H54 (cell line): Measurements from ENCODE around the gene ZP2.
A peak's percentile ranks its signal among the peaks of the same experiment; 100 is the strongest.
"Not testable (repeated sequence)": the region's sequence is repeated elsewhere in the genome, so short reads cannot be mapped to it uniquely, and the experiment has no call there.

Experiments
- DNase-seq: peaks from one replicate; pipeline ENCODE4 v3.0.0; 2011; ENCODE audit warnings: low spot score, mixed read lengths; ENCODE audit not compliant: insufficient read length
- FAIRE-seq: peaks from 3 replicates; lab custom pipeline; 2011; peaks lifted over from hg19 to GRCh38; lab: Jason Lieb, UNC
- POLR2A ChIP-seq: IDR thresholded peaks from 2 replicates; pipeline ENCODE4 v1.6.1; 2011; ENCODE audit warnings: low read depth, mild to moderate bottlenecking, low read length

Gene ZP2

GRCh38 chr16:21169249-21169981, 42.0 kb downstream of the ZP2 start:
- TF ChIP-seq POLR2A, result no peak
- DNase-seq (no peak), FAIRE-seq (no peak)

- FAIRE-seq, result no peak
- no peak for TF ChIP-seq POLR2A
- DNase-seq, result no peak
These were observed 43.3 kb downstream of the ZP2 start for GRCh38 chr16:21167929-21168602.

GRCh38 chr16:21167360-21167759, 44.0 kb downstream of the ZP2 start:
- TF ChIP-seq POLR2A, result no peak

GRCh38 chr16:21166561-21166961, 44.8 kb downstream of the ZP2 start:
- FAIRE-seq, result peak; percentile 27
- no peak for TF ChIP-seq POLR2A
- peak; percentile 66 for DNase-seq

More at GRCh38 chr16:21167360-21167759, 44.0 kb downstream of the ZP2 start:
- DNase-seq (peak; percentile 52), FAIRE-seq (peak; percentile 91)

- FAIRE-seq (no peak), DNase-seq (no peak)
- TF ChIP-seq POLR2A, result no peak
These were observed 46.7 kb downstream of the ZP2 start for GRCh38 chr16:21164521-21165168.

- DNase-seq (no peak), FAIRE-seq (no peak)
- no peak for TF ChIP-seq POLR2A
These were observed 47.8 kb downstream of the ZP2 start for GRCh38 chr16:21163576-21163975.

GRCh38 chr16:21162661-21163151, 48.7 kb downstream of the ZP2 start:
- DNase-seq (no peak), FAIRE-seq (no peak)
- no peak for TF ChIP-seq POLR2A

- DNase-seq, result no peak
- no peak for TF ChIP-seq POLR2A
These were observed 50.2 kb downstream of the ZP2 start for GRCh38 chr16:21161211-21161610.

GRCh38 chr16:21160276-21160675, 51.1 kb downstream of the ZP2 start:
- no peak for FAIRE-seq
- no peak for DNase-seq
- no peak for TF ChIP-seq POLR2A

More at GRCh38 chr16:21161211-21161610, 50.2 kb downstream of the ZP2 start:
- FAIRE-seq, result no peak

- no peak for DNase-seq
- FAIRE-seq, result no peak
- no peak for TF ChIP-seq POLR2A
These were observed 52.0 kb downstream of the ZP2 start for GRCh38 chr16:21159281-21159951.

- FAIRE-seq (peak; percentile 27), DNase-seq (peak; percentile 87)
These were observed 52.9 kb downstream of the ZP2 start, which contains the start of gene LDAF1 for GRCh38 chr16:21158208-21159110. LDAF1 (plus strand) TSS chr16:21158674; CDS start chr16:21161183, 2,509 bp downstream.

GRCh38 chr16:21157632-21158031, 53.7 kb downstream of the ZP2 start:
- FAIRE-seq (no peak), DNase-seq (no peak)
- TF ChIP-seq POLR2A, result no peak

More at GRCh38 chr16:21158208-21159110, 52.9 kb downstream of the ZP2 start, which contains the start of gene LDAF1:
- peak; percentile 20; the same call in 1 of the 2 replicates for TF ChIP-seq POLR2A

GRCh38 chr16:21156767-21157467, 54.5 kb downstream of the ZP2 start:
- FAIRE-seq, result peak; percentile 52

GRCh38 chr16:21156011-21156410, 55.4 kb downstream of the ZP2 start:
- FAIRE-seq, DNase-seq: not testable (repeated sequence)

More at GRCh38 chr16:21156767-21157467, 54.5 kb downstream of the ZP2 start:
- peak; percentile 76 for DNase-seq
- no peak for TF ChIP-seq POLR2A

- DNase-seq, FAIRE-seq: not testable (repeated sequence)
These were observed 58.1 kb downstream of the ZP2 start for GRCh38 chr16:21153124-21153729.

- DNase-seq, FAIRE-seq: not testable (repeated sequence)
These were observed 59.0 kb downstream of the ZP2 start for GRCh38 chr16:21152160-21153030.
